IMR-90 (cell line): ENCODE results near the gene CFAP119. TPM values are rescaled to one million over a fixed set of nuclear protein-coding genes. Genes with fewer than 3 reads are reported as not detected.
A peak's percentile ranks its signal among the peaks of the same experiment; 100 is the strongest.

Experiments
- ATAC-seq: fragments of 200-7000 bp; cut with Tn5 transposase; 2 replicates; pipeline ENCODE4 v1.9.1; 2020; ENCODE audit warnings: low read depth, mild to moderate bottlenecking, moderate library complexity
- BruUV-seq: library from RNA; stranded (reverse); fragments of 400-500 nt; replicated peaks from 2 replicates; lab custom pipeline; 2021; lab: Mats Ljungman, UMichigan
- CTCF ChIA-PET: fragments of 300-600 bp; formaldehyde crosslinking; extraction: SDS; loops from one replicate; lab custom pipeline; 2021; ENCODE audit warnings: antibody characterized with exemption; lab: Yijun Ruan, JAX
- POLR2A ChIA-PET: fragments of 300-600 bp; sonication (Branson Sonifier 250); formaldehyde crosslinking; loops from one replicate; lab custom pipeline; 2022; ENCODE audit warnings: antibody characterized with exemption; ENCODE audit not compliant: unreplicated experiment; lab: Charles Lee
- DNase-seq: peaks from one replicate; pipeline ENCODE4 v3.0.0; 2013
- H2AFZ ChIP-seq: replicated peaks from 2 replicates; pipeline ENCODE3; 2013; ENCODE audit warnings: low read length, mild to moderate bottlenecking; ENCODE audit not compliant: poor library complexity
- H2AK5ac ChIP-seq: 2 replicates; pipeline ENCODE4 v1.6.1; 2013; ENCODE audit warnings: low read depth, low read length, inconsistent platforms
- H2AK9ac ChIP-seq: replicated peaks from 2 replicates; pipeline ENCODE3; 2013; ENCODE audit warnings: mild to moderate bottlenecking, low read depth, low read length, moderate library complexity; ENCODE audit not compliant: poor library complexity
- H2BK120ac ChIP-seq: 2 replicates; pipeline ENCODE4 v1.6.1; 2013; ENCODE audit warnings: low read depth, low read length, inconsistent platforms
- H2BK15ac ChIP-seq: 3 replicates; pipeline ENCODE4 v1.6.1; 2013; ENCODE audit warnings: low read depth, low read length, inconsistent platforms
- H2BK20ac ChIP-seq: 2 replicates; pipeline ENCODE4 v1.6.1; 2013; ENCODE audit warnings: low read depth, mild to moderate bottlenecking, inconsistent platforms, low read length, moderate library complexity
- H2BK5ac ChIP-seq: 2 replicates; pipeline ENCODE4 v1.6.1; 2013; ENCODE audit warnings: mild to moderate bottlenecking, low read depth, low read length, inconsistent platforms; ENCODE audit not compliant: poor library complexity, severe bottlenecking
- H3K14ac ChIP-seq: replicated peaks from 2 replicates; pipeline ENCODE4 v1.6.1; 2013; ENCODE audit warnings: low read depth, low read length, inconsistent platforms
- H3K18ac ChIP-seq: 2 replicates; pipeline ENCODE4 v1.6.1; 2013; ENCODE audit warnings: low read depth, low read length, control low read depth
- H3K23ac ChIP-seq: 2 replicates; pipeline ENCODE4 v1.6.1; 2013; ENCODE audit warnings: low read depth, low read length, inconsistent platforms
- H3K27ac ChIP-seq: 2 replicates; pipeline ENCODE4 v1.5.1; 2013; ENCODE audit warnings: mild to moderate bottlenecking, control low read depth, low read length; ENCODE audit not compliant: insufficient read depth
- H3K27me3 ChIP-seq: 2 replicates; pipeline ENCODE4 v1.6.1; 2013; ENCODE audit warnings: low read length; ENCODE audit not compliant: control insufficient read depth, insufficient read depth
- H3K36me3 ChIP-seq: 2 replicates; pipeline ENCODE4 v1.6.1; 2013; ENCODE audit warnings: low read length, mixed read lengths; ENCODE audit not compliant: control insufficient read depth, insufficient read depth
- H3K4ac ChIP-seq: 2 replicates; pipeline ENCODE4 v1.6.1; 2013; ENCODE audit warnings: low read depth, low read length, inconsistent platforms
- H3K4me1 ChIP-seq: 2 replicates; pipeline ENCODE4 v1.6.1; 2013; ENCODE audit warnings: low read length, mixed read lengths; ENCODE audit not compliant: control insufficient read depth, insufficient read depth
- H3K4me2 ChIP-seq: 2 replicates; pipeline ENCODE4 v1.6.1; 2013; ENCODE audit warnings: low read depth, mild to moderate bottlenecking, control low read depth, low read length, moderate library complexity
- H3K4me3 ChIP-seq: 2 replicates; pipeline ENCODE4 v1.5.1; 2013; ENCODE audit warnings: low read depth, mild to moderate bottlenecking, control low read depth, low read length, moderate library complexity; ENCODE audit not compliant: insufficient read depth
- H3K56ac ChIP-seq: 2 replicates; pipeline ENCODE4 v1.6.1; 2013; ENCODE audit warnings: low read length, inconsistent platforms; ENCODE audit not compliant: insufficient read depth; ENCODE audit errors: extremely low read depth
- H3K79me1 ChIP-seq, 2 experiments: 2 replicates each; pipeline ENCODE4 v1.6.1; 2013; ENCODE audit warnings: low read length in 2 of 2, inconsistent platforms in 1 of 2, low read depth in 1 of 2
- H3K9ac ChIP-seq: 2 replicates; pipeline ENCODE4 v1.6.1; 2013; ENCODE audit warnings: low read depth, low read length, control low read depth
- H3K9me1 ChIP-seq: 2 replicates; pipeline ENCODE4 v1.6.1; 2013; ENCODE audit warnings: low read length, inconsistent platforms; ENCODE audit not compliant: insufficient read depth
- H3K9me3 ChIP-seq: 2 replicates; pipeline ENCODE4 v1.6.1; 2013; ENCODE audit warnings: low read length; ENCODE audit not compliant: control insufficient read depth, insufficient read depth
- H4K20me1 ChIP-seq: 2 replicates; pipeline ENCODE4 v1.6.1; 2013; ENCODE audit warnings: low read length, inconsistent platforms; ENCODE audit not compliant: insufficient read depth
- H4K5ac ChIP-seq: 2 replicates; pipeline ENCODE4 v1.6.1; 2013; ENCODE audit warnings: mild to moderate bottlenecking, low read depth, low read length, control low read depth
- H4K8ac ChIP-seq, 2 experiments: 2 replicates each; pipeline ENCODE4 v1.6.1; 2013; ENCODE audit warnings: low read depth in 2 of 2, low read length in 2 of 2, control low read depth in 1 of 2, inconsistent platforms in 1 of 2
- H4K91ac ChIP-seq: 2 replicates; pipeline ENCODE4 v1.6.1; 2013; ENCODE audit warnings: low read depth, low read length, inconsistent platforms; ENCODE audit not compliant: insufficient read depth
- CEBPB ChIP-seq: IDR thresholded peaks from 2 replicates; pipeline ENCODE4 v1.6.1; 2012; ENCODE audit warnings: low read depth, low read length, improper control_type of control experiment
- RFX5 ChIP-seq: IDR thresholded peaks from 2 replicates; pipeline ENCODE4 v1.8.0; 2012; ENCODE audit warnings: low read depth, mild to moderate bottlenecking, low read length, moderate library complexity
- WGBS, 2 experiments: methylation state at CpG; one replicate each; pipeline versions ENCODE4 v1.1.5 to v1.1.7; 2013; ENCODE audit warnings: missing lambda C conversion rate in 2 of 2; ENCODE audit not compliant: insufficient read length in 1 of 2; ENCODE audit errors: extremely low coverage in 2 of 2; 5-methylcytosine and 5-hydroxymethylcytosine counted together
- dilution Hi-C: fragments of 300-500 bp; cut with HindIII; formaldehyde crosslinking; loops from one replicate; pipeline ENCODE4 v1.14.3; 2018; ENCODE audit warnings: low sequenced_read_pairs; ENCODE audit not compliant: unreplicated experiment
- in situ Hi-C: fragments of 300-500 bp; cut with MboI; formaldehyde crosslinking; loops from 3 replicates; pipeline ENCODE4 v1.14.3; 2019; ENCODE audit warnings: low sequenced_read_pairs, inconsistent platforms, mixed read lengths
- intact Hi-C: fragments of 100-400 bp; cut with micrococcal nuclease; formaldehyde crosslinking; loops from 2 replicates; pipeline ENCODE4 v1.10.0; 2022
- polyA plus RNA-seq, 3 experiments: library from polyadenylated mRNA; depleted of rRNA; stranded (reverse); fragments of >200 nt; gene quantifications; 2 replicates each; pipeline ENCODE4 v1.2.3, GENCODE V29; 2012; ENCODE audit warnings: low replicate concordance in 1 of 3
- total RNA-seq: library from RNA; depleted of rRNA; stranded (reverse); fragments of >200 nt; gene quantifications from 2 replicates; pipeline ENCODE4 v1.2.3, GENCODE V29; 2012

The CFAP119 gene
- total and polyA plus RNA-seq, 2 of the 4 experiments (the other 2 are of a cell fraction): 0.90 to 7.6 TPM

DNA sequence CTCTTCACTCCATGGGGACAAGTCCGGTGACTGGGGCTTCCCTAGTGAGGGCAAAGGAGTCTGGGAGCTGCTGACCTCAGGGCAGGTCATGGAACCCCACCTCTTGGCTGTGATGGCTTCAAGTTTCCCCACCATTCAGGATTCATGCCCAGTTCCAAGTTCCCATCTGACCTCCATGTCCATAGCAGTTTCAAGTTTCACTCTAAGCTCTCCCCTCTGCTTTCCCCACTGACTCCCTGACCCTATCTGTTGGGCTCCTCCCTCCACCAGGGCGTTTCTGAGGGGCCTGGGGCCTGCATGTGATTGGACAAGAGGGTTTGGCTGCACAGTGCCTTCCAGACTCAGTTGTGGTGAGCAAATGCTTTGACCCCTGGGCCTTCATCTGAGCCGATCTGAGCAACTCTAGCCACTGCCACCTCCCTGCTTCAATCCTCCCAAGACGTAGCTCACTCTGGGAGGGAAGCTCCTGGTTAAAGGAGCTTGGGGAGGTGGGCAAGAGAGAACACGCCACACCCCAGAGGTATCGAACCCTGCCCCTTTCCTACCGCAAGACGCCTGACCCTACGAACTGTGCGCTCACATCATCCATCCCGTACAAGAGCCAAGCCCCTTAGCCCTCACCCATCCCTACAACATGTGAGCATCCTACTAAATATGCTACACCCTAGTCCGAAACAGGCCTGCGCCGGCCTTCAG is 16.8 kb upstream of the CFAP119 start:
- CTCF ChIA-PET: no interaction called here

More for the DNA sequence above, 16.8 kb upstream of the CFAP119 start:
- H2AK5ac ChIP-seq: 0 out of 2 replicates have a peak overlapping the region, but pooled peaks have one; percentile 30
- H3K56ac ChIP-seq: no peak overlapping the region
- ATAC-seq (peak; percentile 34), DNase-seq (peak; percentile 22)
- H3K18ac ChIP-seq: no peak overlapping the region
- H4K8ac ChIP-seq: no peak overlapping the region
- no peak overlapping the region for H3K4me3 ChIP-seq
- peaks cover 15 to 63% of the 10 kb centered on the region in 2 experiments for H3K79me1 ChIP-seq
- in situ Hi-C loops: no loop called here
- H3K9ac ChIP-seq: no peak overlapping the region
- H2BK120ac ChIP-seq: no peak overlapping the region
- H2BK15ac ChIP-seq: no peak overlapping the region
- H3K27me3 ChIP-seq: no peaks in the 10 kb centered on the region
- intact Hi-C loops: no loop called here
- H3K36me3 ChIP-seq: peaks cover 44% of the 10 kb centered on the region
- H4K20me1 ChIP-seq: peaks cover 4% of the 10 kb centered on the region
- no peak overlapping the region for H4K91ac ChIP-seq
- dilution Hi-C loops: no loop called here
- H3K14ac ChIP-seq: no peak overlapping the region
- H4K5ac ChIP-seq: no peak overlapping the region; the same call in 1 of the 2 replicates
- H3K23ac ChIP-seq: peak overlapping the region; percentile 47; the same call in 1 of the 2 replicates
- peak overlapping the region; percentile 52 for H2AK9ac ChIP-seq
- H2AFZ ChIP-seq: peak overlapping the region; percentile 52
- WGBS, 2 experiments: 76% methylated on average over 5 of the region's 14 CpGs; no CpG with 5 or more reads in 1 of the 2 experiments
- peaks cover 32% of the 10 kb centered on the region; the same call in 1 of the 2 replicates for H3K9me1 ChIP-seq
- BruUV-seq: no TSS peak
- no peak overlapping the region for H2BK5ac ChIP-seq
- H3K4me1 ChIP-seq: peaks cover 13% of the 10 kb centered on the region
- H3K9me3 ChIP-seq: no peaks in the 10 kb centered on the region
- TF ChIP-seq RFX5 (no peak), CEBPB (no peak)
- POLR2A ChIA-PET: no interaction called here
- H3K27ac ChIP-seq: 0 out of 2 replicates have a peak overlapping the region, but pooled peaks have one; percentile 8
- H3K4me2 ChIP-seq: no peak overlapping the region
- H2BK20ac ChIP-seq: no peak overlapping the region
- H3K4ac ChIP-seq: no peak overlapping the region
